ENCODE data around the gene CHCT1.

GRCh38 chr17:60416368-60416925 is 5.8 kb upstream of the CHCT1 start:
- TF ChIP-seq CTCF (IDR thresholded peaks at IDR 0.05) (no peak), EZH2 (IDR thresholded peaks at IDR 0.05; ENCODE audit: borderline replicate concordance, insufficient read depth, low read depth, low read length, poor library complexity, severe bottlenecking) (no peak)
